Measurements from ENCODE around the gene OR2L8.

DNA sequence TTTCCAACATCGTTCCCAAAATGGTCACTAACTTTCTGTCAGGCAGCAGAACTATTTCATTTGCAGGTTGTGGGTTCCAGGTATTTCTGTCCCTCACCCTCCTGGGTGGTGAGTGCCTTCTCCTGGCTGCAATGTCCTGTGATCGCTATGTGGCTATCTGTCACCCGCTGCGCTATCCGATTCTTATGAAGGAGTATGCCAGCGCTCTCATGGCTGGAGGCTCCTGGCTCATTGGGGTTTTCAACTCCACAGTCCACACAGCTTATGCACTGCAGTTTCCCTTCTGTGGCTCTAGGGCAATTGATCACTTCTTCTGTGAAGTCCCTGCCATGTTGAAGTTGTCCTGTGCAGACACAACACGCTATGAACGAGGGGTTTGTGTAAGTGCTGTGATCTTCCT is 14.7 kb upstream of the OR2L8 start:
- no peak for TF ChIP-seq EZH2 (IDR thresholded peaks at IDR 0.05; ENCODE audit: low read length, missing control alignments)
- TF ChIP-seq, protein P1, sequence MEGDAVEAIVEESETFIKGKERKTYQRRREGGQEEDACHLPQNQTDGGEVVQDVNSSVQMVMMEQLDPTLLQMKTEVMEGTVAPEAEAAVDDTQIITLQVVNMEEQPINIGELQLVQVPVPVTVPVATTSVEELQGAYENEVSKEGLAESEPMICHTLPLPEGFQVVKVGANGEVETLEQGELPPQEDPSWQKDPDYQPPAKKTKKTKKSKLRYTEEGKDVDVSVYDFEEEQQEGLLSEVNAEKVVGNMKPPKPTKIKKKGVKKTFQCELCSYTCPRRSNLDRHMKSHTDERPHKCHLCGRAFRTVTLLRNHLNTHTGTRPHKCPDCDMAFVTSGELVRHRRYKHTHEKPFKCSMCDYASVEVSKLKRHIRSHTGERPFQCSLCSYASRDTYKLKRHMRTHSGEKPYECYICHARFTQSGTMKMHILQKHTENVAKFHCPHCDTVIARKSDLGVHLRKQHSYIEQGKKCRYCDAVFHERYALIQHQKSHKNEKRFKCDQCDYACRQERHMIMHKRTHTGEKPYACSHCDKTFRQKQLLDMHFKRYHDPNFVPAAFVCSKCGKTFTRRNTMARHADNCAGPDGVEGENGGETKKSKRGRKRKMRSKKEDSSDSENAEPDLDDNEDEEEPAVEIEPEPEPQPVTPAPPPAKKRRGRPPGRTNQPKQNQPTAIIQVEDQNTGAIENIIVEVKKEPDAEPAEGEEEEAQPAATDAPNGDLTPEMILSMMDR (conservative IDR thresholded peaks at IDR 0.05 in 1 of 2, IDR thresholded peaks at IDR 0.05 in 1 of 2; ENCODE audit: low read depth in 1 of 2, low read length in 2 of 2): no peak

All from fibroblast of lung (primary cell).